Keratinocyte (primary cell): ENCODE data around the gene STX8. TPM values are rescaled to one million over a fixed set of nuclear protein-coding genes. Genes with fewer than 3 reads are reported as not detected.

Experiments
- DNase-seq: peaks from one replicate; pipeline ENCODE4 v3.0.0-alpha.2; 2011; ENCODE audit warnings: low read depth, missing footprints, low spot score
- FAIRE-seq: peaks from 2 replicates; lab custom pipeline; 2011; peaks lifted over from hg19 to GRCh38; lab: Jason Lieb, UNC
- H2AFZ ChIP-seq: 2 replicates; pipeline ENCODE4 v1.6.0; 2012; ENCODE audit warnings: low read length, control low read depth, inconsistent platforms; ENCODE audit not compliant: control insufficient read depth
- H3K27ac ChIP-seq: 2 replicates; pipeline ENCODE4 v1.5.1; 2011; ENCODE audit warnings: low read length; ENCODE audit not compliant: control insufficient read depth, insufficient read depth
- H3K27me3 ChIP-seq: 3 replicates; pipeline ENCODE4 v1.6.0; 2011; ENCODE audit warnings: low read length; ENCODE audit not compliant: control insufficient read depth, insufficient read depth; ENCODE audit errors: extremely low read depth
- H3K36me3 ChIP-seq, 2 experiments: 2 replicates in 1 of 2; 3 replicates in 1 of 2; pipeline ENCODE4 v1.5.1; 2011; ENCODE audit warnings: low read length in 2 of 2, mild to moderate bottlenecking in 1 of 2; ENCODE audit not compliant: control insufficient read depth in 2 of 2, insufficient read depth in 2 of 2; ENCODE audit errors: extremely low read depth in 1 of 2
- H3K4me1 ChIP-seq: 3 replicates; pipeline ENCODE4 v1.5.1; 2011; ENCODE audit warnings: low read length; ENCODE audit not compliant: control insufficient read depth, insufficient read depth; ENCODE audit errors: extremely low read depth
- H3K4me2 ChIP-seq: 3 replicates; pipeline ENCODE4 v1.6.0; 2011; ENCODE audit warnings: low read depth, low read length; ENCODE audit not compliant: control insufficient read depth, insufficient read depth; ENCODE audit errors: extremely low read depth
- H3K4me3 ChIP-seq, 3 experiments: fragments of 200-600 bp in 1 of 3; sonication (generic) in 1 of 3; 2 replicates in 2 of 3; 3 replicates in 1 of 3; pipeline ENCODE4 v1.5.1; 2011 to 2016; ENCODE audit warnings: low read length in 3 of 3, mild to moderate bottlenecking in 3 of 3, control low read depth in 2 of 3, inconsistent platforms in 1 of 3, low read depth in 1 of 3, mixed read lengths in 1 of 3, mixed run types in 1 of 3, moderate library complexity in 1 of 3; ENCODE audit not compliant: control insufficient read depth in 2 of 3, insufficient read depth in 2 of 3; ENCODE audit errors: extremely low read depth in 1 of 3
- H3K79me2 ChIP-seq: 2 replicates; pipeline ENCODE4 v1.6.0; 2012; ENCODE audit warnings: low read length; ENCODE audit not compliant: control insufficient read depth, insufficient read depth
- H3K9ac ChIP-seq: 3 replicates; pipeline ENCODE4 v1.6.0; 2011; ENCODE audit warnings: low read length; ENCODE audit not compliant: control insufficient read depth, insufficient read depth; ENCODE audit errors: extremely low read depth
- H3K9me1 ChIP-seq: 3 replicates; pipeline ENCODE4 v1.6.0; 2011; ENCODE audit warnings: low read length; ENCODE audit not compliant: control insufficient read depth, insufficient read depth; ENCODE audit errors: extremely low read depth
- H3K9me3 ChIP-seq: 2 replicates; pipeline ENCODE4 v1.5.1; 2012; ENCODE audit warnings: low read depth, low read length; ENCODE audit not compliant: control insufficient read depth
- H4K20me1 ChIP-seq: 3 replicates; pipeline ENCODE4 v1.6.0; 2011; ENCODE audit warnings: low read length; ENCODE audit not compliant: control insufficient read depth, insufficient read depth; ENCODE audit errors: extremely low read depth
- CTCF ChIP-seq, 3 experiments: IDR thresholded peaks in 1 of 3; conservative IDR thresholded peaks in 1 of 3; optimal IDR thresholded peaks in 1 of 3; 2 replicates in 2 of 3; 3 replicates in 1 of 3; pipeline versions ENCODE3 to v1.5.1; 2011; ENCODE audit warnings: low read length in 3 of 3, mild to moderate bottlenecking in 3 of 3, moderate library complexity in 2 of 3, control low read depth in 1 of 3, inconsistent platforms in 1 of 3; ENCODE audit not compliant: insufficient read depth in 2 of 3; ENCODE audit errors: extremely low read depth in 1 of 3
- EZH2 ChIP-seq: IDR thresholded peaks from one replicate; pipeline ENCODE4 v1.6.1; 2012; ENCODE audit warnings: inconsistent platforms, mild to moderate bottlenecking, low read length, moderate library complexity
- dilution Hi-C: fragments of 300-500 bp; cut with MboI; formaldehyde crosslinking; loops from one replicate; pipeline ENCODE4 v1.7.0; 2020; ENCODE audit warnings: low sequenced_read_pairs; ENCODE audit not compliant: extremely low pct_ligation_motif_present
- polyA plus RNA-seq, 5 experiments: library from polyadenylated mRNA; depleted of rRNA in 3 of 5; stranded (reverse) in 3 of 5; stranded (forward) in 1 of 5; unstranded in 1 of 5; fragments of >200 nt; gene quantifications; 1 replicate in 1 of 5; 2 replicates in 3 of 5; 3 replicates in 1 of 5; pipeline versions ENCODE4 v1.2.1 to v1.2.3, GENCODE V29; 2011 to 2012; ENCODE audit warnings: missing spikeins in 2 of 5, low read depth in 1 of 5, low replicate concordance in 1 of 5

The STX8 gene
- polyA plus RNA-seq, 1 donor (not counting 4 experiments of a cell fraction or from before 2014, with no cell fraction given) = 90.3 TPM

- TF ChIP-seq CTCF (optimal IDR thresholded peaks at IDR 0.05 in 1 of 3, IDR thresholded peaks at IDR 0.05 in 1 of 3, conservative IDR thresholded peaks at IDR 0.05 in 1 of 3; ENCODE audit: extremely low read depth in 1 of 3, insufficient read depth in 2 of 3, low read length in 3 of 3) (no peak), EZH2 (no peak)
- Histone ChIP-seq H3K9me3 (no peaks in the 10 kb centered on the region), H3K9ac (no peak overlapping the region), H3K9me1 (no peaks in the 10 kb centered on the region), H3K79me2 (no peaks in the 10 kb centered on the region), H3K36me3 (no peaks in the 10 kb centered on the region), H2AFZ (no peak overlapping the region), H3K27me3 (no peaks in the 10 kb centered on the region), H3K4me1 (peaks cover 9% of the 10 kb centered on the region), H3K27ac (no peak overlapping the region), H3K4me3 (no peak overlapping the region), H4K20me1 (no peaks in the 10 kb centered on the region), H3K4me2 (peak overlapping the region; percentile 36)
- dilution Hi-C loops = no loop called here
- DNase-seq = no peak
- FAIRE-seq = no peak
Measured at GRCh38 chr17:9290226-9290613, 285.4 kb downstream of the STX8 start.

GRCh38 chr17:9287306-9287705, 288.3 kb downstream of the STX8 start:
- TF ChIP-seq CTCF (optimal IDR thresholded peaks at IDR 0.05 in 1 of 3, IDR thresholded peaks at IDR 0.05 in 1 of 3, conservative IDR thresholded peaks at IDR 0.05 in 1 of 3; ENCODE audit: extremely low read depth in 1 of 3, insufficient read depth in 2 of 3, low read length in 3 of 3) = no peak
- TF ChIP-seq EZH2 = no peak
- dilution Hi-C loops = no loop called here
- H3K27me3 ChIP-seq = no peaks in the 10 kb centered on the region
- no peak overlapping the region for H3K27ac ChIP-seq
- no peaks in the 10 kb centered on the region for H3K9me3 ChIP-seq
- no peaks in the 10 kb centered on the region for H3K9me1 ChIP-seq
- H3K4me2 ChIP-seq = no peak overlapping the region
- no peak overlapping the region for H2AFZ ChIP-seq
- no peak overlapping the region for H3K9ac ChIP-seq
- DNase-seq = no peak
- H3K4me1 ChIP-seq = peaks cover 9% of the 10 kb centered on the region
- FAIRE-seq = no peak
- H3K36me3 ChIP-seq = no peaks in the 10 kb centered on the region
- no peaks in the 10 kb centered on the region for H3K79me2 ChIP-seq
- H3K4me3 ChIP-seq = no peak overlapping the region
- H4K20me1 ChIP-seq = no peaks in the 10 kb centered on the region
